Transverse colon (tissue), 4 donors: Measurements from ENCODE around the gene SLC1A1. TPM values are rescaled to one million over a fixed set of nuclear protein-coding genes. Genes with fewer than 3 reads are reported as not detected.
A peak's percentile ranks its signal among the peaks of the same experiment; 100 is the strongest.

Experiments used
- DNase-seq: peaks from one replicate; pipeline ENCODE4 v3.0.0-alpha.2; 2019
- H3K27ac ChIP-seq, 4 donors: fragments of 200-600 bp; sonication (generic); 2 replicates each; pipeline ENCODE4 v1.5.1; 2016 to 2018; ENCODE audit warnings: inconsistent platforms in 4 of 4
- H3K27me3 ChIP-seq: fragments of 200-600 bp; sonication (generic); 2 replicates; pipeline ENCODE4 v1.5.1; 2017; ENCODE audit warnings: inconsistent platforms
- H3K36me3 ChIP-seq, 4 donors: fragments of 200-600 bp; sonication (generic); 2 replicates each; pipeline ENCODE4 v1.5.1; 2017 to 2019; ENCODE audit warnings: inconsistent platforms in 4 of 4
- H3K4me1 ChIP-seq, 4 donors: fragments of 200-600 bp; sonication (generic); 2 replicates each; pipeline ENCODE4 v1.5.1; 2017 to 2020; ENCODE audit warnings: inconsistent platforms in 4 of 4
- H3K4me3 ChIP-seq, 4 donors: fragments of 200-600 bp; sonication (generic); 1 replicate in 1 of 4; 2 replicates in 3 of 4; pipeline versions ENCODE4 v1.5.1 to v1.6.1; 2017 to 2019; ENCODE audit warnings: inconsistent platforms in 4 of 4
- H3K9me3 ChIP-seq, 2 donors: fragments of 200-600 bp; sonication (generic); 2 replicates each; pipeline ENCODE4 v1.5.1; 2017 to 2019; ENCODE audit warnings: inconsistent platforms in 2 of 2
- CTCF ChIP-seq, 5 experiments: fragments of 200-600 bp in 3 of 5; fragments of 450-650 bp in 2 of 5; sonication (generic) in 3 of 5; IDR thresholded peaks; 1 replicate in 2 of 5; 2 replicates in 3 of 5; pipeline ENCODE4 v1.5.1; 2016 to 2017; ENCODE audit warnings: antibody characterized with exemption in 5 of 5, inconsistent platforms in 3 of 5, mild to moderate bottlenecking in 2 of 5, moderate library complexity in 1 of 5
- EP300 ChIP-seq: sonication (generic); formaldehyde crosslinking; IDR thresholded peaks from one replicate; pipeline ENCODE4 v1.6.1; 2017; ENCODE audit warnings: antibody characterized with exemption, low read depth
- POLR2A ChIP-seq: fragments of 450-650 bp; IDR thresholded peaks from one replicate; pipeline ENCODE4 v1.6.1; 2016; ENCODE audit warnings: antibody characterized with exemption, mild to moderate bottlenecking, moderate library complexity
- POLR2AphosphoS5 ChIP-seq, 3 donors: sonication (generic); formaldehyde crosslinking; IDR thresholded peaks; one replicate each; pipeline ENCODE4 v1.6.1; 2016; ENCODE audit warnings: antibody characterized with exemption in 3 of 3
- WGBS, 2 donors: methylation state at CpG; one replicate each; pipeline ENCODE4 v1.1.5; 2018; ENCODE audit warnings: low coverage in 1 of 2; 5-methylcytosine and 5-hydroxymethylcytosine counted together
- in situ Hi-C, 4 donors: fragments of 200-750 bp; cut with MboI; loops; one replicate each; pipeline versions ENCODE4 v1.15.0 to v1.15.1; 2017; ENCODE audit warnings: low sequenced_read_pairs in 3 of 4, low pct_ligation_motif_present in 1 of 4, low pct_unique_long_range_greater_than_20kb in 1 of 4
- intact Hi-C: fragments of 100-400 bp; cut with DNase I; formaldehyde crosslinking; loops from one replicate; pipeline ENCODE4 v1.15.1; 2023; ENCODE audit warnings: low total_unique reads
- total RNA-seq, 4 donors: library from RNA; depleted of rRNA; stranded (reverse); fragments of >200 nt; gene quantifications; one replicate each; pipeline ENCODE4 v1.1.0, GENCODE V29; 2016

SLC1A1 gene
- total RNA-seq, 4 donors from 2014 or later: 0.80 to 63.2 (median 28.7) TPM

DNA sequence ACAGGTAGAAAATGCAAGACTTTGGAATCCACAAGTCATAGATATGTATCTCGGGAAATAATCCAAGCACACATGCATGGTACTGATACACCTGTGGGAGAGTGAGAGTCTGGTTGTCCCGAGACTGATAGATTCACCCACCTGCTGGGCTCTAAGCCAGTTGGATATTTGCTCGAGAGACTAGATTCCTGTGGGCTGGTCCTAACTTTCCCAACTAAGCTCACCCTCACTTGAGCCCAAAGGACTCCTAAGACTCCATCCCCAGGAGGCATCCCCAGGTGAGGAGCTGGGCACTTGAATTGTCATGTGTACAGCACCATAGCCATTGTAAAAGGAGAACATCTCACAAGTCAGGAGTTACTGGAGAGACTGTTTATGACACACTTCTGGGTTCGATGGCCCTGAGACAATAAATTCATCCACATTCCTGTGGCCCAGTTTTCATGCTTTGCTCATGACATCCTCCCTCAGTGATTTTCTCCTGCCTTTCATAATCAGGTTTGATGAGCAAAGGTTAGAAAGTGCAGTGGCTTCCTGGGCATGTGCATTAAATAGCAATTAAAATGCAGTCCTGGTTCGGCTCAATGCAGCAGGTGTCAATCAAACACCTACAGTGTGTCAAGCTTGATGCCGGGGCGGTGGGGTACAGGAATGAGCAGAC is 18.1 kb downstream of the SLC1A1 start:
- no peaks in the 10 kb centered on the region for H3K9me3 ChIP-seq
- no peak overlapping the region for H3K4me3 ChIP-seq
- DNase-seq: no peak
- no peaks in the 10 kb centered on the region for H3K36me3 ChIP-seq
- H3K4me1 ChIP-seq: peaks cover 0 to 23% (median 5%) of the 10 kb centered on the region in 4 donors
- in situ Hi-C loops (no loop called here), intact Hi-C loops (no loop called here)
- no peaks in the 10 kb centered on the region for H3K27me3 ChIP-seq
- peak overlapping the region; percentile 13 to 56 (median 48) for H3K27ac ChIP-seq
- TF ChIP-seq CTCF (IDR thresholded peaks at IDR 0.05) (no peak), POLR2AphosphoS5 (IDR thresholded peaks at IDR 0.05) (peak in 1 of 3 donors; percentile 18)
- WGBS, 2 donors: 74 to 84% methylated on average over 5 to 7 of the region's 7 CpGs

- no peaks in the 10 kb centered on the region for H3K27me3 ChIP-seq
- in situ Hi-C loops (no loop called here), intact Hi-C loops (no loop called here)
- peak overlapping the region; percentile 13 to 56 (median 48) for H3K27ac ChIP-seq
- no peaks in the 10 kb centered on the region for H3K9me3 ChIP-seq
- H3K4me3 ChIP-seq: no peak overlapping the region
- 83 to 86% methylated on average over 3 of the region's 3 CpGs for WGBS, 2 donors
- no peak for DNase-seq
- no peaks in the 10 kb centered on the region for H3K36me3 ChIP-seq
- H3K4me1 ChIP-seq: peaks cover 0 to 23% (median 5%) of the 10 kb centered on the region in 4 donors
- TF ChIP-seq POLR2A: no peak
- no peak for TF ChIP-seq POLR2AphosphoS5 (IDR thresholded peaks at IDR 0.05)
- TF ChIP-seq CTCF (IDR thresholded peaks at IDR 0.05): no peak
- TF ChIP-seq EP300: no peak
These were observed 18.8 kb downstream of the SLC1A1 start for GRCh38 chr9:4508907-4509589.

DNA sequence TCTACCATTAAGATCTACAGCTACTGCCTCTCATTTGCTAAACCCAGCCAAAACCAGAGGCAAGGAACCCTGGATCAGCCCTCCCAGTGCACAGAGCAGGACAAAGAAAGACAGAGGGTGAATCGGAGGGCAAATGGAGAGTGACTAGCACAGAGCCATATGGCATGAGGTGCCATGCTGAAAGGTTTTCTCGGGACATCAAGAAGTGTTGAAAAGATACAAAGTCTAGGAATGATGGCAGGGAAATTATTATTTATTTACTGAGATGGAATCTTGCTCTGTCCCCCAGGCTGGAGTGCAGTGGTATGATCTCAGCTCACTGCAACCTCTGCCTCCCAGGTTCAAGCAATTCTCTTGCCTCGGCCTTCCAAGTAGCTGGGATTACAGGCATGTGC is 19.3 kb downstream of the SLC1A1 start:
- no peaks in the 10 kb centered on the region for H3K36me3 ChIP-seq
- in situ Hi-C loops (no loop called here), intact Hi-C loops (no loop called here)
- H3K9me3 ChIP-seq: no peaks in the 10 kb centered on the region
- H3K4me3 ChIP-seq: no peak overlapping the region
- TF ChIP-seq POLR2A: no peak
- no peak for TF ChIP-seq CTCF (IDR thresholded peaks at IDR 0.05)
- no peak for TF ChIP-seq EP300
- TF ChIP-seq POLR2AphosphoS5 (IDR thresholded peaks at IDR 0.05): no peak
- no peaks in the 10 kb centered on the region for H3K27me3 ChIP-seq
- H3K4me1 ChIP-seq: peaks cover 0 to 23% (median 5%) of the 10 kb centered on the region in 4 donors
- WGBS, 2 donors: 88% methylated on average over 3 of the region's 3 CpGs; no CpG with 5 or more reads in 1 of the 2 donors
- no peak for DNase-seq
- peak overlapping the region in 2 of 4 donors; percentile 51 to 56 for H3K27ac ChIP-seq

- peaks cover 0 to 23% (median 5%) of the 10 kb centered on the region in 4 donors for H3K4me1 ChIP-seq
These were observed 20.5 kb downstream of the SLC1A1 start for GRCh38 chr9:4510546-4511322.

More at GRCh38 chr9:4510546-4511322, 20.5 kb downstream of the SLC1A1 start:
- H3K4me3 ChIP-seq: no peak overlapping the region
- in situ Hi-C loops: no loop called here
- H3K27ac ChIP-seq: peak overlapping the region in 3 of 4 donors; percentile 39 to 56 (median 40)
- 80 to 84% methylated on average over 3 to 4 of the region's 4 CpGs for WGBS, 2 donors
- no peak for TF ChIP-seq POLR2AphosphoS5 (IDR thresholded peaks at IDR 0.05)
- no peak for TF ChIP-seq CTCF (IDR thresholded peaks at IDR 0.05)
- no peak for TF ChIP-seq EP300
- no peak for TF ChIP-seq POLR2A
- no peaks in the 10 kb centered on the region for H3K36me3 ChIP-seq
- no peaks in the 10 kb centered on the region for H3K27me3 ChIP-seq
- H3K9me3 ChIP-seq: no peaks in the 10 kb centered on the region
- no peak for DNase-seq
- intact Hi-C loops: no loop called here
